WTC11 (cell line): Measurements from ENCODE around the gene KCNE4. TPM values are rescaled to one million over a fixed set of nuclear protein-coding genes. Genes with fewer than 3 reads are reported as not detected.
A peak's percentile ranks its signal among the peaks of the same experiment; 100 is the strongest.

Source experiments
- ATAC-seq: fragments of 200-7000 bp; cut with Tn5 transposase; 2 replicates; pipeline ENCODE4 v1.10.0; 2021; ENCODE audit warnings: mild to moderate bottlenecking, moderate library complexity
- CTCF ChIA-PET: fragments of 300-600 bp; sonication (Branson Sonifier 250); formaldehyde crosslinking; loops from one replicate; lab custom pipeline; 2021; ENCODE audit warnings: antibody characterized with exemption; lab: Charles Lee
- POLR2A ChIA-PET: fragments of 350-600 bp; sonication (Branson Sonifier 250); formaldehyde crosslinking; loops from one replicate; lab custom pipeline; 2021; ENCODE audit warnings: antibody characterized with exemption; lab: Charles Lee
- DNase-seq: peaks from one replicate; pipeline ENCODE4 v3.0.0; 2021; ENCODE audit warnings: low spot score
- H3K27ac Mint-ChIP-seq: 2 replicates; pipeline ENCODE4 v1.8.0; 2021; ENCODE audit warnings: mixed read lengths
- H3K27me3 Mint-ChIP-seq: 2 replicates; pipeline ENCODE4 v1.8.0; 2021; ENCODE audit warnings: low read depth, mild to moderate bottlenecking, moderate library complexity, mixed read lengths
- H3K36me3 Mint-ChIP-seq: 2 replicates; pipeline ENCODE4 v1.8.0; 2021; ENCODE audit warnings: mixed read lengths
- H3K4me1 Mint-ChIP-seq: 2 replicates; pipeline ENCODE4 v1.8.0; 2022; ENCODE audit warnings: mixed read lengths
- H3K4me3 Mint-ChIP-seq: 2 replicates; pipeline ENCODE4 v1.8.0; 2021; ENCODE audit warnings: mild to moderate bottlenecking, moderate library complexity, mixed read lengths
- H3K9me3 Mint-ChIP-seq: 2 replicates; pipeline ENCODE4 v1.8.0; 2021; ENCODE audit warnings: mixed read lengths
- ATF3 ChIP-seq: sonication (generic); formaldehyde crosslinking; conservative IDR thresholded peaks from 2 replicates; pipeline ENCODE4 v1.8.1; 2022; ENCODE audit warnings: mild to moderate bottlenecking, missing genetic modification reagents
- GTF2I ChIP-seq: fragments of 250-450 bp; sonication (Bioruptor Pico); conservative IDR thresholded peaks from 2 replicates; pipeline ENCODE4 v1.4.0; 2021; ENCODE audit warnings: mild to moderate bottlenecking
- JUN ChIP-seq: sonication (generic); formaldehyde crosslinking; IDR thresholded peaks from 2 replicates; pipeline ENCODE4 v1.8.0; 2023; ENCODE audit warnings: mild to moderate bottlenecking, missing genetic modification reagents
- MLX ChIP-seq: sonication (generic); formaldehyde crosslinking; IDR thresholded peaks from 2 replicates; pipeline ENCODE4 v1.8.1; 2023; ENCODE audit warnings: mild to moderate bottlenecking, missing genetic modification reagents, moderate library complexity
- SOX15 ChIP-seq: fragments of 250-450 bp; sonication (Bioruptor Pico); IDR thresholded peaks from 2 replicates; pipeline ENCODE4 v1.9.0; 2021; ENCODE audit warnings: mild to moderate bottlenecking
- ZNF281 ChIP-seq: sonication (generic); formaldehyde crosslinking; IDR thresholded peaks from 2 replicates; pipeline ENCODE4 v1.8.0; 2023; ENCODE audit warnings: mild to moderate bottlenecking, missing genetic modification reagents
- ZNF532 ChIP-seq: fragments of 250-450 bp; sonication (Bioruptor Pico); IDR thresholded peaks from 2 replicates; pipeline ENCODE4 v1.9.0; 2021; ENCODE audit warnings: mild to moderate bottlenecking, borderline replicate concordance
- total RNA-seq: library from RNA; stranded (reverse); gene quantifications from 3 replicates; pipeline ENCODE4 v1.2.3, GENCODE V29; 2021
- TF ChIP-seq, protein P1 (sequence below): fragments of 250-450 bp; sonication (Bioruptor Pico); IDR thresholded peaks from 2 replicates; pipeline ENCODE4 v1.9.0; 2021; ENCODE audit warnings: moderate library complexity, mild to moderate bottlenecking, inconsistent platforms, borderline replicate concordance
- TF ChIP-seq, protein P2 (sequence below): sonication (generic); formaldehyde crosslinking; IDR thresholded peaks from 2 replicates; pipeline ENCODE4 v1.8.1; 2023; ENCODE audit warnings: mild to moderate bottlenecking, missing genetic modification reagents
- TF ChIP-seq, protein P3 (sequence below): sonication (generic); formaldehyde crosslinking; IDR thresholded peaks from 2 replicates; pipeline ENCODE4 v1.8.0; 2023; ENCODE audit warnings: missing genetic modification reagents, mild to moderate bottlenecking, borderline replicate concordance

KCNE4 gene
- total RNA-seq, 1 experiment from 2014 or later, result 0.04 TPM

DNA sequence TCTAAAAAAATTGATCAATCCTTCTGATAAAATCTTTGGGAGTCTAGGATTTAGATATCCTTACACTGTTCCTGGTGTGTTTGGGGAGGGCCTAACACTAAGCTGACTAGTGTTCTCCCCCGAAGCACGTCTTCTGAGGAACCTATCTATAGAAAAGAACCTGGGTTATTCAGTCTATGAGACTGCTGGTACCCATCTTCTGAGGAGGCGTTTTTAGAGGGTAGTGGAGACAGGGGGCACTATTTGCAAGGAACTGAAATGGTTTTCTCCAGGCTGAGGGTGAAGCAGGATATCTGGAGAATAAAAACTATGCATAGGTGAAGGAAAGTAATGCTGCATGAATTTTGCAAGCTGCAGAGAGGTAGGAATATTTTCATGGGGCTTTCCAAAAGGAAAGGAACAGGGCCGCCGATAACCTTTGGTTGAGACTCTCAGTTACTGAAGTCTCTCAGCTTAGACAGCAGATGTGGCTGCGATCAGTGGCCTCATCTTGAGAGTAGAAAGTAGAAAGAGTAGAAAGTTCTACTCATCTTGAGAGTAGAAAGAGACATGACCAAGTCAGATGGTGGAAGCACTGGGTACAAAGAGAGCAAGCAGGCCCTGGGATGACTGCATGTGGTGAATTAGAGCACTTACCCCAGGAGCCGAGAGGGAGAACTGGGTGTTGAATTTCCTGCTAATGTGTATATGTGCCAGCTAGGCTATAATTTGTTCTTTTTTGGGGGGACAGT is 31.8 kb upstream of the KCNE4 start:
- H3K9me3 Mint-ChIP-seq, result peaks cover 37% of the 10 kb centered on the region
- peaks cover 23% of the 10 kb centered on the region; the same call in 1 of the 2 replicates for H3K36me3 Mint-ChIP-seq
- CTCF ChIA-PET, result no interaction called here
- POLR2A ChIA-PET, result no interaction called here
- no peak for ATAC-seq
- no peak for DNase-seq
- H3K4me1 Mint-ChIP-seq, result peaks cover 17% of the 10 kb centered on the region
- peaks cover 9% of the 10 kb centered on the region; the same call in 1 of the 2 replicates for H3K27me3 Mint-ChIP-seq
- no peak overlapping the region for H3K27ac Mint-ChIP-seq
- TF ChIP-seq, protein P1, sequence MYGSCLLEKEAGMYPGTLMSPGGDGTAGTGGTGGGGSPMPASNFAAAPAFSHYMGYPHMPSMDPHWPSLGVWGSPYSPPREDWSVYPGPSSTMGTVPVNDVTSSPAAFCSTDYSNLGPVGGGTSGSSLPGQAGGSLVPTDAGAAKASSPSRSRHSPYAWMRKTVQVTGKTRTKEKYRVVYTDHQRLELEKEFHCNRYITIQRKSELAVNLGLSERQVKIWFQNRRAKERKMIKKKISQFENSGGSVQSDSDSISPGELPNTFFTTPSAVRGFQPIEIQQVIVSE, result no peak
- no peak for TF ChIP-seq ZNF281 (CRISPR knock-in tag)
- H3K4me3 Mint-ChIP-seq, result no peak overlapping the region

DNA sequence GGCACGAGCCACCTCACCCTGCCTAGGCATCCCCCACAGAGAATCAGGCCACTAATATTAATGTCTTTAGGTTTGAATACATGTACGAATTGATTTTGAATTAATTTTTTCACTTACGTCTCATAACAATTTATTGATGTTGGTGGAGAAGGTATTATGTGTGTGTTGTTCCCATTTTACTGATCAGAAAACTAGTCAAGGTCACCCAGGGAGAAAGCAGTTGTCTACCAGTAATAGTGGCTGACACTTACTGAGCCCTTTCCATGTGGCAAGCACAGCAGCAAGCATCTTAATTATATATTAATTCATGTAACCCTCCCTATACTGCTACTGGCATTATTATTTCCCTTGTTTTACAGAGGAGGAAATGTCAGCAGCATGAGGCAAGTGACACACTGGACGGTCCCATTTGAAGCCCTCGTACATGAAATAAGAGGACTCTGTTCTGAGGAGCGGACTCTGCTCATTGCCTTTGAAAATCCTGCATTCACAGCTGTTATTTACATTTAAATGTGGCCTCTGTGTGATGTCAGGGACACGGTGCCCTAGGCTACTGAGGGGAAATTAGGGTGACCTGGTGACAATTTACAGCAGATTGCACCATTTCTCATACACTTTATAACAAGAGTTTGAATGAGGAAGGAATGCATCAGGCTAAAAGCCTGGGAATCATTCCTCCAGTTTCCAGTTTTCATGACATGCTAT is 30.9 kb upstream of the KCNE4 start:
- ATAC-seq, result peak; percentile 47; the same call in 1 of the 2 replicates

More for the DNA sequence above, 30.9 kb upstream of the KCNE4 start:
- H3K9me3 Mint-ChIP-seq, result peaks cover 37% of the 10 kb centered on the region
- H3K27ac Mint-ChIP-seq, result no peak overlapping the region; the same call in 1 of the 2 replicates
- peaks cover 18% of the 10 kb centered on the region for H3K4me1 Mint-ChIP-seq
- ChIA-PET CTCF (no interaction called here), POLR2A (no interaction called here)
- no peak overlapping the region for H3K4me3 Mint-ChIP-seq
- no peak for TF ChIP-seq ATF3 (CRISPR knock-in tag)
- TF ChIP-seq MLX, result no peak
- TF ChIP-seq GTF2I (CRISPR knock-in tag), result no peak
- no peak for TF ChIP-seq JUN
- no peak for TF ChIP-seq SOX15 (CRISPR knock-in tag)
- TF ChIP-seq, protein P2, sequence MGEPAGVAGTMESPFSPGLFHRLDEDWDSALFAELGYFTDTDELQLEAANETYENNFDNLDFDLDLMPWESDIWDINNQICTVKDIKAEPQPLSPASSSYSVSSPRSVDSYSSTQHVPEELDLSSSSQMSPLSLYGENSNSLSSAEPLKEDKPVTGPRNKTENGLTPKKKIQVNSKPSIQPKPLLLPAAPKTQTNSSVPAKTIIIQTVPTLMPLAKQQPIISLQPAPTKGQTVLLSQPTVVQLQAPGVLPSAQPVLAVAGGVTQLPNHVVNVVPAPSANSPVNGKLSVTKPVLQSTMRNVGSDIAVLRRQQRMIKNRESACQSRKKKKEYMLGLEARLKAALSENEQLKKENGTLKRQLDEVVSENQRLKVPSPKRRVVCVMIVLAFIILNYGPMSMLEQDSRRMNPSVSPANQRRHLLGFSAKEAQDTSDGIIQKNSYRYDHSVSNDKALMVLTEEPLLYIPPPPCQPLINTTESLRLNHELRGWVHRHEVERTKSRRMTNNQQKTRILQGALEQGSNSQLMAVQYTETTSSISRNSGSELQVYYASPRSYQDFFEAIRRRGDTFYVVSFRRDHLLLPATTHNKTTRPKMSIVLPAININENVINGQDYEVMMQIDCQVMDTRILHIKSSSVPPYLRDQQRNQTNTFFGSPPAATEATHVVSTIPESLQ (CRISPR knock-in tag), result no peak
- no peak for TF ChIP-seq ZNF532 (CRISPR knock-in tag)
- TF ChIP-seq, protein P3, sequence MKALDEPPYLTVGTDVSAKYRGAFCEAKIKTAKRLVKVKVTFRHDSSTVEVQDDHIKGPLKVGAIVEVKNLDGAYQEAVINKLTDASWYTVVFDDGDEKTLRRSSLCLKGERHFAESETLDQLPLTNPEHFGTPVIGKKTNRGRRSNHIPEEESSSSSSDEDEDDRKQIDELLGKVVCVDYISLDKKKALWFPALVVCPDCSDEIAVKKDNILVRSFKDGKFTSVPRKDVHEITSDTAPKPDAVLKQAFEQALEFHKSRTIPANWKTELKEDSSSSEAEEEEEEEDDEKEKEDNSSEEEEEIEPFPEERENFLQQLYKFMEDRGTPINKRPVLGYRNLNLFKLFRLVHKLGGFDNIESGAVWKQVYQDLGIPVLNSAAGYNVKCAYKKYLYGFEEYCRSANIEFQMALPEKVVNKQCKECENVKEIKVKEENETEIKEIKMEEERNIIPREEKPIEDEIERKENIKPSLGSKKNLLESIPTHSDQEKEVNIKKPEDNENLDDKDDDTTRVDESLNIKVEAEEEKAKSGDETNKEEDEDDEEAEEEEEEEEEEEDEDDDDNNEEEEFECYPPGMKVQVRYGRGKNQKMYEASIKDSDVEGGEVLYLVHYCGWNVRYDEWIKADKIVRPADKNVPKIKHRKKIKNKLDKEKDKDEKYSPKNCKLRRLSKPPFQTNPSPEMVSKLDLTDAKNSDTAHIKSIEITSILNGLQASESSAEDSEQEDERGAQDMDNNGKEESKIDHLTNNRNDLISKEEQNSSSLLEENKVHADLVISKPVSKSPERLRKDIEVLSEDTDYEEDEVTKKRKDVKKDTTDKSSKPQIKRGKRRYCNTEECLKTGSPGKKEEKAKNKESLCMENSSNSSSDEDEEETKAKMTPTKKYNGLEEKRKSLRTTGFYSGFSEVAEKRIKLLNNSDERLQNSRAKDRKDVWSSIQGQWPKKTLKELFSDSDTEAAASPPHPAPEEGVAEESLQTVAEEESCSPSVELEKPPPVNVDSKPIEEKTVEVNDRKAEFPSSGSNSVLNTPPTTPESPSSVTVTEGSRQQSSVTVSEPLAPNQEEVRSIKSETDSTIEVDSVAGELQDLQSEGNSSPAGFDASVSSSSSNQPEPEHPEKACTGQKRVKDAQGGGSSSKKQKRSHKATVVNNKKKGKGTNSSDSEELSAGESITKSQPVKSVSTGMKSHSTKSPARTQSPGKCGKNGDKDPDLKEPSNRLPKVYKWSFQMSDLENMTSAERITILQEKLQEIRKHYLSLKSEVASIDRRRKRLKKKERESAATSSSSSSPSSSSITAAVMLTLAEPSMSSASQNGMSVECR (CRISPR knock-in tag), result no peak
- no peak for DNase-seq
- H3K27me3 Mint-ChIP-seq, result peaks cover 9% of the 10 kb centered on the region; the same call in 1 of the 2 replicates
- peaks cover 23% of the 10 kb centered on the region; the same call in 1 of the 2 replicates for H3K36me3 Mint-ChIP-seq
